ENCODE measurements around the gene AMOT. TPM values are rescaled to one million over a fixed set of nuclear protein-coding genes. Genes with fewer than 3 reads are reported as not detected.

The AMOT gene
- total RNA-seq, 1 donor from 2014 or later, result 1.9 TPM

DNA sequence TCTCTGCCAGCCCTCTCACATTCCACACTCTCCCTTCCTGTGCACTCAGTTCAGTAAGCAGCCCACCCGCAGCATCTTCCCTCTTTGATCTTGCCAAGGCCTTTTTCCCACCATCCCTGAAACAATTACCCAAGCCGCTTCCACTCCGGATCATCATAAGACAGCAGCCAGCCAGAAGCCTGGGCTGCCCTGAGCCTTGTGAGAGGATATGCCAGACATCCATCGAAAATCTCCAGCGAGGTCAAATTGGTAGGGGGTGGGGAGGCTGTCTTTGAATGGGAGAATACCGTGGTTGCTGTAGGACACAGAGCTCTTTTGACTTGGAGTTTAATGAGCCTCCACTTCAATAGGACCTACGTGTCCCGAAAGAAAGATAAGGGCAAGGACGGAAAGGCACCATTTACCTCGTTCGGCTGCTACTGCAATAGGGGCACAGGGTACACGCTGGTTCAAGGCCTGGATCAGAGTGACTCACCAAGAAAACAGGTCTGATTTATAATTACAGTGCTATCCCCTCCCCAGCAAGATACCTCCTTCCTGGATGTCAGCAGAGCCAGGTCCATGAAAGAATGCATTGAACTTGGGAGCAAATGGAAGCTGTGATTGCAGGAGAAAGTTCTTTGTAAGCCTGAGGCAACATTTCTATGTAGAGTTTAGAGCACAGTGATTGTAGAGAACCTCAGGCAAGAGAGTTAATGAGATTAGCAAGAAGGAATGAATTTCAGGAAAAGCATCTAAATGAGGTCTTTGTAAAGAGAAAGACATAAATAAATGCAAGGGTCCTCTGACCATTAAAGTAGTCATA lies 39.5 kb downstream of the AMOT start:
- no peak for DNase-seq (ENCODE audit: low read depth, low spot score)

- DNase-seq (ENCODE audit: low read depth, low spot score), result no peak
These were observed 41.2 kb downstream of the AMOT start for GRCh38 chrX:112799425-112799824.

DNA sequence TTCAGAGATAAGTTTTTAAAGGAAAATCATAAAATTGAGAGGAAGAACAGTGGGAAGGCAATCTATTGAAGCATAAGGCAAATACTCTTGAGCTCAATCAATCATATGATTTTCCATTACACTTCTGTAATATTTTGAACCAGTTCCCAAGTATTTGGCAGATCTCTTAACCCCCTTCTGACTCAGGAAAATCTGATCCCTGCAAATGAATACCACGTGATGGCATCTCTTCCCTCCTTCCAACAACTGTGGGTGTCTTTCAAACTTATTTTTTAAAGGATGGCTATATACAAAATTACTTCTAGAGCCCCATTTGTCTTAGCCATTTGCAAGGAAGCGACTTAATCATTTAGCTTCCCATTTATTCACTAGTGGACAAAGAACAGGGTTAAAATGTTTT lies 41.9 kb downstream of the AMOT start:
- no peak for DNase-seq (ENCODE audit: low read depth, low spot score)

GRCh38 chrX:112789931-112790330 lies 50.7 kb downstream of the AMOT start:
- DNase-seq (ENCODE audit: low read depth, low spot score), result no peak

- DNase-seq (ENCODE audit: low read depth, low spot score), result no peak
These were observed 54.6 kb downstream of the AMOT start for GRCh38 chrX:112786076-112786475.

DNA sequence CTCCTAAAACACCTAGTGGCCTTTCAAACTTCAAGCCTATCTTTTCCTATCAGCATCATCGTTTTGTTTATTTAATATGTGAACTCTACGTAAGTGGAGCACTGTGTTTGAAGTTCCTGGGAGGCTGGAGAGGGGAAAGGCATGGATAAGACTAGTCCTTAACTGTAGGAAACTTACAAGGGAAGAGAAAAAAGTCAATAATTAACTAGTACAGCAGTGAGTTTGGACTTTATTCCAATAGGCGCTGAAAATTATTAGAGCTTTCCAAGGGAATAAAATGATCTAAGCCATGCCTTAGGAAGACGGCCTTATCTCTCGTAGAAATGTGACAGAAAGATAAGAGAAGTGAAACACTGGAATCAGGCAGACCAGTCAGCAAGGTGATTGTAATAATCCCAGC lies 55.3 kb downstream of the AMOT start:
- no peak for DNase-seq (ENCODE audit: low read depth, low spot score)

GRCh38 chrX:112784692-112785091 lies 55.9 kb downstream of the AMOT start:
- no peak for DNase-seq (ENCODE audit: low read depth, low spot score)

GRCh38 chrX:112779139-112779538 lies 61.5 kb downstream of the AMOT start:
- no peak for DNase-seq (ENCODE audit: low read depth, low spot score)

- no peak for DNase-seq (ENCODE audit: low read depth, low spot score)
These were observed 65.9 kb downstream of the AMOT start for GRCh38 chrX:112774651-112775293.

DNA sequence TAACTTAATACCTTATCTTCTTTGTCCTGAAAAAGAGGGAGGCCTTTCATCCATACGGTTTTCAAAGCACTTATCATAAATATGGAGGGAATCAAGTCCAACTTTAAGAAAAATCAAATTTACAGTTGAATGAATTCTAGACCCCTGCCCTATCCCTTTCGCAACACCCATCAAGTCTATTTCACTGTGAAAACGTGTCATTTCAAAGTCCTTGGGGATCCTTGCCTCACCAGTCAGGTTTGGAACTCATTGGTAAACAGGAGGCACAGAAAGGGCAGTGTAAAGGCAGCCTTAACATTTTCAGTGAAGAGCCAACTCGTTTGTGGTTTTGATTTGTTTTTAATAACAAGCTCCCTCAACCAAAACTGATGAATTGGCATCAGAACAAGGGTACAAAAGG lies 66.5 kb downstream of the AMOT start:
- DNase-seq (ENCODE audit: low read depth, low spot score), result no peak

- no peak for DNase-seq (ENCODE audit: low read depth, low spot score)
These were observed 71.6 kb downstream of the AMOT start for GRCh38 chrX:112769034-112769433.

GRCh38 chrX:112768563-112768962 lies 72.1 kb downstream of the AMOT start:
- DNase-seq (ENCODE audit: low read depth, low spot score), result no peak

DNA sequence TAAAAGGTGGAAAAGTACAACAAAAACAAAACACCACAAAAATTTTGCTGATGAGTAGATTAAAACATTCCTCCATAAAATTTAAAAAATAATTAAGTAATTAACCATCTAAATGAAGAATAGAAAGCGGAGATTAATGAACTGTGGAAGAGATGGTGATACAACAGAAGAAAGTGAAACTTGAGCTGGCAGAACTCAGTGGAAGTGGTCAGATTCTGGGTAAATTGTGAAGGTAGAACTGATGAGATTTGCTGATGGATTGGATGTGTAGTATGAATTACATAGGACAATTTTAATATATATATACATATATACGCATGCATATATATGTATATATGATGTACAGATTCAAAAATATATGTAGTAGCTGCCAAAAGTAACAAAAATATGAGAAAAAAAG lies 73.9 kb downstream of the AMOT start:
- DNase-seq (ENCODE audit: low read depth, low spot score), result no peak

- no peak for DNase-seq (ENCODE audit: low read depth, low spot score)
These were observed 79.1 kb downstream of the AMOT start for GRCh38 chrX:112761242-112762207.

DNA sequence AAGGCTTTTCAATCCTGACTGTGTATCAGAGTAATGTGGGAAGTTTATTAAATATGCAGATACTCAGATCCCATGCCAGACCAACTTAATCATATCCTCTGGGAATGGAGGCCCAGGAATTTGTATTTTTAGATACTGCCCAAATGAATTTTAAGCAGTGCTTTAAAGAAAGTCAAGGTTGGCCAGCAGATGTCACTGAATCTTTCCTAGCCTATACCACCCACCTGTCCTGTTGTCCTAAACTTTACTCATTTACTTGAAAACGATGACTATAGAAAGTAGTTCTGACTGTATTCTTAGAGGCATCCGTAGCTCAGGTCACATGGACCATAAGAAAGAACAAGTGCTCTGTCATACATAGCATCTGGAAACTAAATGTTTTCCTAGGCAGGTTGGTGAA lies 79.9 kb downstream of the AMOT start:
- DNase-seq (ENCODE audit: low read depth, low spot score), result no peak

DNA sequence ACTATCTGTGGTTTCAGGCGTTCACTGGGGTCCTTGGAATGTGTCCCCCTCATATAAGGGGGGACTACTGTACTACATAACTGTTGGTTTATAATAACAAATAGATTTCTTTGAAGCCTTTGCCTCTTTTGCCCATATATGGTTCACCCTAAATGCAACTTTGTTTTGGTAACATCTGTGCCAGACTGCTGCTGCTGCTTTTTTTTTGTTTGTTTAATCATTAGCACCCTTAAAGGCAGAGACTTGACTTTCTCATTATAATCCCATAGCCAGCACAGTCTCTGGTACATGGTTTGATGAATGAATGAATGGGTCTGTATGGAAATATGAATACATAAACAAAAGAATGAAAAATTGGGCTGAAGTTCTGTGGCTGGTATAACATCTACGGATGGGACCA lies 80.7 kb downstream of the AMOT start:
- DNase-seq (ENCODE audit: low read depth, low spot score), result no peak

DNA sequence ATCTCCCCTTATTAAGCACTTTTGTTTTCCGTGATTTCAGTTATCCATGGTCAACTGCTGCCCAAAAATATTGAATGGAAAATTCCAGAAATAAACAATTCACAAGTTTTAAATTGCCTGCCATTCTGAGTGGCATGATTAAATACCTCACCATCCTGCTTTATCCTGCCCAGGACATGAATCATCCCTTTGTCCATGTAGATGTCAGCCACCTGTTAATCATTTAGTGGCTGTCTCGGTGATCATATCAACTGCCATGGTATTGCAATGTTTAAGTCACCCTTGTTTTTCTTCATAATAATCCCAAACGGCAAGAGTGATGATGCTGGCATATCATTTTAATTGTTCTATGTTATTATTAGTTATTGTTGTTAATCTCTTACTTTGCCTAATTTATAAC lies 81.1 kb downstream of the AMOT start:
- no peak for DNase-seq (ENCODE audit: low read depth, low spot score)

GRCh38 chrX:112757946-112758345 lies 82.7 kb downstream of the AMOT start:
- no peak for DNase-seq (ENCODE audit: low read depth, low spot score)

GRCh38 chrX:112753116-112753515 lies 87.5 kb downstream of the AMOT start:
- DNase-seq (ENCODE audit: low read depth, low spot score), result no peak

- no peak for DNase-seq (ENCODE audit: low read depth, low spot score)
These were observed 89.6 kb downstream of the AMOT start for GRCh38 chrX:112751076-112751475.

- no peak for DNase-seq (ENCODE audit: low read depth, low spot score)
These were observed 93.6 kb downstream of the AMOT start for GRCh38 chrX:112746812-112747595.
